ENCODE measurements around the gene AURKA.

AURKA gene

DNA sequence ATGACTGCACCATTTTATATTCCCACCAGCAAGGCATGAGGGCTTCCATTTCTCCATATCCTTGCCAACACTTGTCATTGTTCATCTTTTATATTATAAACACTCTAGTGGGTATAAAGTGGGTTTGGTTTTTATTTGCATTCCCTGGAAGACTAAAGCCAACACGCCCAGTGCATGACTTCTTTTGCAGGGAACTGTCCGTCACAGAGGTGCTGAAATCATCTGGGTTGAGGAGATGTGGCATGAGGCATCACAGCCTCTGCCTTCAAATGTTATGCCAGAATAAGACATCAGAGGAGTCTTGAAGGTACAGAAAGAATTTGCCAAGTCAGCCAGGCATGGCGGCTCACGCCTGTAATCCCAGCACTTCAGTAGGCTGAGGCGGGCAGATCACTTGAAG is 63.2 kb downstream of the AURKA start:
- Histone ChIP-seq H3K36me3 (ENCODE audit: insufficient read depth, low read length) (no peaks in the 10 kb centered on the region), H3K9ac (ENCODE audit: low read depth, low read length) (no peak overlapping the region), H4K20me1 (ENCODE audit: insufficient read depth, low read length) (no peaks in the 10 kb centered on the region), H2AFZ (ENCODE audit: low read depth, low read length) (no peak overlapping the region), H3K27ac (ENCODE audit: low read length) (no peak overlapping the region), H3K4me2 (ENCODE audit: insufficient read depth, low read length) (no peak overlapping the region), H3K9me3 (ENCODE audit: insufficient read depth, low read length, severe bottlenecking) (no peaks in the 10 kb centered on the region), H3K4me1 (ENCODE audit: insufficient read depth, low read length) (no peaks in the 10 kb centered on the region), H3K79me2 (ENCODE audit: insufficient read depth, low read length) (no peaks in the 10 kb centered on the region), H3K27me3 (ENCODE audit: insufficient read depth, low read length, poor library complexity) (no peaks in the 10 kb centered on the region), H3K4me3 (ENCODE audit: low read depth in 1 of 2, low read length in 2 of 2) (no peak overlapping the region)
- ATAC-seq (ENCODE audit: insufficient read depth, low read depth) (peak; percentile 63; the same call in 2 of the 3 replicates), DNase-seq (peak; percentile 62)
- TF ChIP-seq EZH2 (IDR thresholded peaks at IDR 0.05; ENCODE audit: borderline replicate concordance, low read depth, low read length, severe bottlenecking) (no peak), CTCF (IDR thresholded peaks at IDR 0.05; ENCODE audit: borderline replicate concordance, extremely low read depth, low read length, poor library complexity, severe bottlenecking) (no peak)

- no peaks in the 10 kb centered on the region for H4K20me1 ChIP-seq (ENCODE audit: insufficient read depth, low read length)
- peaks cover 2% of the 10 kb centered on the region for H3K27me3 ChIP-seq (ENCODE audit: insufficient read depth, low read length, poor library complexity)
- H3K4me1 ChIP-seq (ENCODE audit: insufficient read depth, low read length) = no peaks in the 10 kb centered on the region
- no peak overlapping the region for H3K9ac ChIP-seq (ENCODE audit: low read depth, low read length)
- H3K4me3 ChIP-seq (ENCODE audit: low read depth in 1 of 2, low read length in 2 of 2) = no peak overlapping the region
- TF ChIP-seq CTCF (IDR thresholded peaks at IDR 0.05; ENCODE audit: borderline replicate concordance, extremely low read depth, low read length, poor library complexity, severe bottlenecking) (no peak), EZH2 (IDR thresholded peaks at IDR 0.05; ENCODE audit: borderline replicate concordance, low read depth, low read length, severe bottlenecking) (no peak)
- no peak for ATAC-seq (ENCODE audit: insufficient read depth, low read depth)
- H3K27ac ChIP-seq (ENCODE audit: low read length) = no peak overlapping the region
- H3K36me3 ChIP-seq (ENCODE audit: insufficient read depth, low read length) = no peaks in the 10 kb centered on the region
- no peaks in the 10 kb centered on the region for H3K9me3 ChIP-seq (ENCODE audit: insufficient read depth, low read length, severe bottlenecking)
- DNase-seq = no peak
- no peak overlapping the region for H2AFZ ChIP-seq (ENCODE audit: low read depth, low read length)
- H3K4me2 ChIP-seq (ENCODE audit: insufficient read depth, low read length) = no peak overlapping the region
- H3K79me2 ChIP-seq (ENCODE audit: insufficient read depth, low read length) = no peaks in the 10 kb centered on the region
Observed at GRCh38 chr20:56324806-56325205, 67.2 kb downstream of the AURKA start.

GRCh38 chr20:56323656-56324055 is 68.4 kb downstream of the AURKA start:
- no peak for ATAC-seq (ENCODE audit: insufficient read depth, low read depth)
- Histone ChIP-seq H3K27me3 (ENCODE audit: insufficient read depth, low read length, poor library complexity) (peaks cover 2% of the 10 kb centered on the region), H3K4me2 (ENCODE audit: insufficient read depth, low read length) (no peak overlapping the region), H3K9ac (ENCODE audit: low read depth, low read length) (no peak overlapping the region), H3K4me3 (ENCODE audit: low read depth in 1 of 2, low read length in 2 of 2) (no peak overlapping the region), H4K20me1 (ENCODE audit: insufficient read depth, low read length) (no peaks in the 10 kb centered on the region), H3K36me3 (ENCODE audit: insufficient read depth, low read length) (no peaks in the 10 kb centered on the region), H3K9me3 (ENCODE audit: insufficient read depth, low read length, severe bottlenecking) (no peaks in the 10 kb centered on the region), H3K27ac (ENCODE audit: low read length) (no peak overlapping the region), H2AFZ (ENCODE audit: low read depth, low read length) (no peak overlapping the region), H3K4me1 (ENCODE audit: insufficient read depth, low read length) (no peaks in the 10 kb centered on the region), H3K79me2 (ENCODE audit: insufficient read depth, low read length) (no peaks in the 10 kb centered on the region)
- no peak for TF ChIP-seq CTCF (IDR thresholded peaks at IDR 0.05; ENCODE audit: borderline replicate concordance, extremely low read depth, low read length, poor library complexity, severe bottlenecking)
- no peak for TF ChIP-seq EZH2 (IDR thresholded peaks at IDR 0.05; ENCODE audit: borderline replicate concordance, low read depth, low read length, severe bottlenecking)
- no peak for DNase-seq

DNA sequence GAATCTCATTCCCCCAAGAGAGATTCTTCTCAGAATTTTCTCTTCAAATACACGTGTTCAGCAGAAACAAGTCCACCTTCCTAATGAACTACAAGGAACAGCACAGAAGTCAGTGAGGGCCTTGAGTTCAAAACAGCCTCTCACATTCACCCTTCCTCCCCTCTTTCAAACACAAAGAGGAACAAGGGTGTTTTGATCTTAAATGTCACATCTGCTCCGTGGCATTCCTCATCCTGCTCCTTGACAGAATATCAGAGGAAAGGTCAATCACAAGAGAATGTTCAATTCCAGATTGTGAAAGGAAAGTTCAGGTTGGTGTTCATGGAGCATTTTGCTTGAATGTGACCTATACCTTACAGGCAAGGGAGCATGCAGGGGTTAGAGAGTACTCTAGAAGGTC is 68.8 kb downstream of the AURKA start:
- Histone ChIP-seq H3K4me1 (ENCODE audit: insufficient read depth, low read length) (no peaks in the 10 kb centered on the region), H3K9ac (ENCODE audit: low read depth, low read length) (no peak overlapping the region), H3K9me3 (ENCODE audit: insufficient read depth, low read length, severe bottlenecking) (no peaks in the 10 kb centered on the region), H3K27me3 (ENCODE audit: insufficient read depth, low read length, poor library complexity) (peaks cover 2% of the 10 kb centered on the region), H3K36me3 (ENCODE audit: insufficient read depth, low read length) (no peaks in the 10 kb centered on the region), H3K4me2 (ENCODE audit: insufficient read depth, low read length) (no peak overlapping the region), H3K27ac (ENCODE audit: low read length) (no peak overlapping the region), H2AFZ (ENCODE audit: low read depth, low read length) (no peak overlapping the region), H4K20me1 (ENCODE audit: insufficient read depth, low read length) (no peaks in the 10 kb centered on the region), H3K4me3 (ENCODE audit: low read depth in 1 of 2, low read length in 2 of 2) (no peak overlapping the region), H3K79me2 (ENCODE audit: insufficient read depth, low read length) (no peaks in the 10 kb centered on the region)
- DNase-seq (no peak), ATAC-seq (ENCODE audit: insufficient read depth, low read depth) (no peak)
- TF ChIP-seq EZH2 (IDR thresholded peaks at IDR 0.05; ENCODE audit: borderline replicate concordance, low read depth, low read length, severe bottlenecking) (no peak), CTCF (IDR thresholded peaks at IDR 0.05; ENCODE audit: borderline replicate concordance, extremely low read depth, low read length, poor library complexity, severe bottlenecking) (no peak)

Measured in DND-41 (cell line).